Fibroblast of skin of left biceps (primary cell): ENCODE data around the gene GRIK3.
"Not testable (repeated sequence)": the region's sequence is repeated elsewhere in the genome, so short reads cannot be mapped to it uniquely, and the experiment has no call there.

ENCODE experiments used
- DNase-seq, 2 experiments: peaks; one replicate each; pipeline ENCODE4 v3.0.0-alpha.2; 2013; ENCODE audit warnings: low read depth in 2 of 2

GRIK3 gene

GRCh38 chr1:36784147-36784859, 250.0 kb downstream of the GRIK3 start:
- no peak for DNase-seq

- no peak for DNase-seq
Measured at GRCh38 chr1:36783475-36783874, 250.8 kb downstream of the GRIK3 start.

- DNase-seq: no peak
Measured at GRCh38 chr1:36782785-36783184, 251.5 kb downstream of the GRIK3 start.

GRCh38 chr1:36782085-36782484, 252.2 kb downstream of the GRIK3 start:
- DNase-seq: no peak

- DNase-seq: no peak
Measured at GRCh38 chr1:36781098-36781497, 253.2 kb downstream of the GRIK3 start.

- DNase-seq: no peak
Measured at GRCh38 chr1:36778740-36779139, 255.6 kb downstream of the GRIK3 start.

GRCh38 chr1:36776948-36777831, 257.1 kb downstream of the GRIK3 start:
- no peak for DNase-seq

GRCh38 chr1:36776256-36776655, 258.1 kb downstream of the GRIK3 start:
- no peak for DNase-seq

GRCh38 chr1:36775716-36776115, 258.6 kb downstream of the GRIK3 start:
- no peak for DNase-seq

- DNase-seq: no peak
Measured at GRCh38 chr1:36773827-36774541, 260.3 kb downstream of the GRIK3 start.

- no peak for DNase-seq
Measured at GRCh38 chr1:36772647-36773495, 261.4 kb downstream of the GRIK3 start.

GRCh38 chr1:36771660-36772284, 262.5 kb downstream of the GRIK3 start:
- DNase-seq: no peak

- no peak for DNase-seq
Measured at GRCh38 chr1:36771240-36771639, 263.1 kb downstream of the GRIK3 start.

- DNase-seq: no peak
Measured at GRCh38 chr1:36769886-36770830, 264.2 kb downstream of the GRIK3 start.

GRCh38 chr1:36768486-36769178, 265.7 kb downstream of the GRIK3 start:
- DNase-seq: no peak

- DNase-seq: not testable (repeated sequence)
Measured at GRCh38 chr1:36767429-36767828, 266.9 kb downstream of the GRIK3 start.

GRCh38 chr1:36766481-36766880, 267.8 kb downstream of the GRIK3 start:
- DNase-seq: no peak

- DNase-seq: no peak
Measured at GRCh38 chr1:36765785-36766300, 268.5 kb downstream of the GRIK3 start.

- no peak for DNase-seq
Measured at GRCh38 chr1:36764798-36765197, 269.5 kb downstream of the GRIK3 start.
